ENCODE results near the gene TEX19. TPM values are rescaled to one million over a fixed set of nuclear protein-coding genes. Genes with fewer than 3 reads are reported as not detected.
"Not testable (repeated sequence)": the region's sequence is repeated elsewhere in the genome, so short reads cannot be mapped to it uniquely, and the experiment has no call there.

The TEX19 gene
- total RNA-seq, 2 experiments from 2014 or later, result 0.15 TPM; not detected in 1

GRCh38 chr17:82374626-82375331 lies 15.7 kb downstream of the TEX19 start:
- DNase-seq (no peak), ATAC-seq (no peak)
- Mint-ChIP-seq H3K36me3 (no peaks in the 10 kb centered on the region), H3K4me1 (peaks cover 11% of the 10 kb centered on the region), H3K27ac (no peak overlapping the region), H3K4me3 (no peak overlapping the region), H3K27me3 (peaks cover 44% of the 10 kb centered on the region), H3K9me3 (ENCODE audit: low read depth) (no peaks in the 10 kb centered on the region)
- CTCF ChIA-PET, result no interaction called here

- ATAC-seq (no peak), DNase-seq (no peak)
- Mint-ChIP-seq H3K9me3 (ENCODE audit: low read depth) (no peaks in the 10 kb centered on the region), H3K27me3 (peaks cover 39% of the 10 kb centered on the region), H3K4me3 (no peak overlapping the region), H3K4me1 (peaks cover 9% of the 10 kb centered on the region), H3K36me3 (no peaks in the 10 kb centered on the region), H3K27ac (no peak overlapping the region)
- CTCF ChIA-PET, result no interaction called here
These were observed 16.5 kb downstream of the TEX19 start for GRCh38 chr17:82375359-82376041.

GRCh38 chr17:82376042-82376730 lies 17.1 kb downstream of the TEX19 start:
- Mint-ChIP-seq H3K27ac (no peak overlapping the region), H3K36me3 (no peaks in the 10 kb centered on the region), H3K9me3 (ENCODE audit: low read depth) (no peaks in the 10 kb centered on the region), H3K4me3 (no peak overlapping the region), H3K27me3 (peaks cover 38% of the 10 kb centered on the region), H3K4me1 (peaks cover 3% of the 10 kb centered on the region)
- ATAC-seq (no peak), DNase-seq (no peak)
- CTCF ChIA-PET, result no interaction called here

- H3K4me1 Mint-ChIP-seq; DNase-seq; H3K4me3 Mint-ChIP-seq; H3K27ac Mint-ChIP-seq; CTCF ChIA-PET; ATAC-seq; H3K36me3 Mint-ChIP-seq; H3K9me3 Mint-ChIP-seq (ENCODE audit: low read depth): not testable (repeated sequence)
- peaks cover 37% of the 10 kb centered on the region for H3K27me3 Mint-ChIP-seq
These were observed 18.2 kb downstream of the TEX19 start for GRCh38 chr17:82377294-82377693.

DNA sequence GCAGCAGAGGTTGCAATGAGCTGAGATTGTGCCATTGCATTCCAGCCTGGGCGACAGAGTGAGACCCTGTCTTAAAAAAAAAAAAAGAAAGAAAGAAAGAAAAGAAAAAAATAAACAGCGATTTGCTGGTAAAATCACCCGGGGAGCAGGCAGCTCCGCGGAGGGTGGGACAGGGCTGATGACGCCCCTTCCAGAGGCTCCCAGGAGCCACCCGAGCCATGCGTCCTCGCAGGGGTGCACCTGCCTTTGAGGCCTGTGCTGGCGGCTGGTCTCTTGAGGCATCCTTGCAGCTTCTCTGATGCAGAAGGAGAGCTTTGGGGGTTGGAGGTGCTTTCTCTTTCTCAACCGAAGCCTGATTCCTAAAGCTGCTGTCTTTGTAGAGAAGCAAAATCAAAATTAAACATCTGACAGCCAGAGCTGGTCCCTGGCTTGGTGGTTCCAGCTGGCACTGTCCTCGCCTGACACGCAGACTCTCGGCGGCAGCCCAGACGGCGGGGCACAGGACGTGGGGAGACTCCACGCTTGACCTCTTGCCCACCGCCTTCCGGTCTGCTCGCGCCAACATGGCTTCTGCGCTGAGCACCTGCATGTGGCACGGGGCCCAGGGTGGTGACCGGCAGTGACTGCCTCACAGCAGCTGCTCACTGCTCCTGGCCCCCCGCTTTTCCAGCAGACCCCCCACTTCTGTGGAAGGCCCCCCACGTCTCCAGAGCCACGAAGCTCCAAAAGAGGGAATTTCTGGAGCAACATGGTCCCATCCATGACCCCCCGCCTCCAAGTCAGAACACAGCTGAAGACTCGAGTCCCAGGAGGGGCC lies 19.1 kb downstream of the TEX19 start:
- Mint-ChIP-seq H3K27me3 (peaks cover 28% of the 10 kb centered on the region), H3K36me3 (no peaks in the 10 kb centered on the region), H3K27ac (no peak overlapping the region), H3K4me3 (no peak overlapping the region), H3K4me1 (no peaks in the 10 kb centered on the region), H3K9me3 (ENCODE audit: low read depth) (no peaks in the 10 kb centered on the region)
- CTCF ChIA-PET, result interaction anchor here (0.7 kb wide), 1 partner anchor 631 kb away, joined by 4 read pairs; no protein-coding TSS in a partner anchor
- DNase-seq, result no peak
- no peak for ATAC-seq

- Mint-ChIP-seq H3K9me3 (ENCODE audit: low read depth) (no peaks in the 10 kb centered on the region), H3K27me3 (peaks cover 23% of the 10 kb centered on the region), H3K36me3 (no peaks in the 10 kb centered on the region), H3K4me3 (no peak overlapping the region), H3K27ac (no peak overlapping the region), H3K4me1 (no peaks in the 10 kb centered on the region)
- ATAC-seq (no peak), DNase-seq (no peak)
- CTCF ChIA-PET, result interaction anchor here (0.7 kb wide), 1 partner anchor 631 kb away, joined by 4 read pairs; no protein-coding TSS in a partner anchor
These were observed 19.6 kb downstream of the TEX19 start for GRCh38 chr17:82378741-82379021.

GRCh38 chr17:82380860-82381702 lies 22.0 kb downstream of the TEX19 start:
- Mint-ChIP-seq H3K9me3 (ENCODE audit: low read depth) (no peaks in the 10 kb centered on the region), H3K4me1 (no peaks in the 10 kb centered on the region), H3K36me3 (no peaks in the 10 kb centered on the region), H3K4me3 (no peak overlapping the region), H3K27me3 (peaks cover 11% of the 10 kb centered on the region), H3K27ac (no peak overlapping the region)
- no peak for ATAC-seq
- DNase-seq, result no peak
- CTCF ChIA-PET, result interaction anchor here (0.8 kb wide), 1 partner anchor 43 kb away, joined by 4 read pairs; no protein-coding TSS in a partner anchor

DNA sequence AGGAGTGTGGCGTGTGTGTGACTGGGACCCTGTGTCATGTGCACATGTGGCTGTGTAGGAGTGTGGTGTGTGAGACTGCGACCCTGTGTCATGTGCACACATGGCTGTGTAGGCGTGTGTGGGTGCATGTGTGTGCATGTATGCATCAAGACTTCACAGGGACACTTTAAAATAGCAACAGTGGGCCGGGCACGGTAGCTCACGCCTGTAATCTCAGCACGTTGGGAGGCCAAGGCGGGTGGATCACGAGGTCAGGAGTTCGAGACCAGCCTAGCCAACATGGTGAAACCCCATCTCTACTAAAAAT lies 22.6 kb downstream of the TEX19 start:
- not testable (repeated sequence) for H3K9me3 Mint-ChIP-seq (ENCODE audit: low read depth); H3K27ac Mint-ChIP-seq; H3K4me1 Mint-ChIP-seq; H3K4me3 Mint-ChIP-seq; DNase-seq; ATAC-seq; H3K36me3 Mint-ChIP-seq
- CTCF ChIA-PET, result interaction anchor here (0.8 kb wide), 1 partner anchor 43 kb away, joined by 4 read pairs; no protein-coding TSS in a partner anchor
- H3K27me3 Mint-ChIP-seq, result peaks cover 10% of the 10 kb centered on the region

DNA sequence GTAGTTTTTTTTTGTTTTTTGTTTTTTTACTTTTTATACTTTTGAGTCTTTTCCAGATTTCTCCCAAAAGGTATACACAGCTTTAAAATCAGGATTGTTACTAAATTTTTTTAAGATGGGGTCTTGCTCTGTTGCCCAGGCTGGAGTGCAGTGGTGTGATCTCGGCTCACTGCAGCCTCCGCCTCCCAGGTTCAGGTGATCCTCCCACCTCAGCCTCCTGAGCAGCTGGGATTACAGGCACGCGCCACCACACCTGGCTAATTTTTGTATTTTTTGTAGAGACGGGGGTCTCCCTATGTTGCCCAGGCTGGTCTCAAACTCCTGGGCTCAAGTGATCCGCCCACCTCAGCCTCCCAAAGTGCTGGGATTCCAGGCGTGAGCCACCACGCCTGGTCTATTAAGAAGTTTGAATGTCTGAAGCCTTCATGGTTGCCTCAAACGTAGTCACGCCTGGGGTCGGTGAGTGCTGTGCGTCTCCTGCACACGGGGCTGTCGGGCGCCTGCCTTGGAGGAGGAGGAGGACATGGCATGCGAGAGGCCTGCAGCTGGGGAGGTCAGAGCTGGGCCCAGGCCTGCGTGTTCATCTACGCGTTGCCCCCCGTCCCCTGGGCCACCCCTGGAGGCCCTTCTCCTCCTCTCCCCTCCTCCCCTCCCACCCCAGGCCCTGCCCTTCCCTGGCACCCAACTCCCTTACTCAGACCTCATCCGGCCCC lies 23.3 kb downstream of the TEX19 start:
- H3K27me3 Mint-ChIP-seq; CTCF ChIA-PET; H3K9me3 Mint-ChIP-seq (ENCODE audit: low read depth); H3K36me3 Mint-ChIP-seq; DNase-seq; ATAC-seq; H3K4me3 Mint-ChIP-seq; H3K27ac Mint-ChIP-seq; H3K4me1 Mint-ChIP-seq: not testable (repeated sequence)

DNA sequence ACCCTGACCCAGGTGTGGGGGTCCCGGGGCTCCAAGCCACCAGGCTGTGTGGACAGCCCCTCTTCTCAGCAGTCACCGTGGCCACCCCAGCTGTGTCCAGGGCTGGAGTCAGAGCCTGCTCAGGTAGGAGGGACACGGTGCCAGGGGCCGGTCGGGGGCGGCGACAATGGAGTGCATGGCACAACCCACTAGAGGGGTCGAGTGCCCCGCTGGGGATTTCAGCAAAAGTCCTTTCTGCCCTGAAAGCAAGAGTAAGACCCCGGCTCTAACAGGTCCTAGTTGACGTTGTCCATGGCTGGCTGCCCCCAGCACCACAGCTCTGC lies 23.8 kb downstream of the TEX19 start:
- Mint-ChIP-seq H3K27ac (no peak overlapping the region), H3K27me3 (peaks cover 8% of the 10 kb centered on the region), H3K4me1 (no peaks in the 10 kb centered on the region), H3K4me3 (no peak overlapping the region), H3K9me3 (ENCODE audit: low read depth) (no peaks in the 10 kb centered on the region), H3K36me3 (no peaks in the 10 kb centered on the region)
- CTCF ChIA-PET, result no interaction called here
- no peak for ATAC-seq
- no peak for DNase-seq

- no peaks in the 10 kb centered on the region for H3K4me1 Mint-ChIP-seq
- no peak for ATAC-seq
- no peak overlapping the region for H3K4me3 Mint-ChIP-seq
- H3K9me3 Mint-ChIP-seq (ENCODE audit: low read depth), result no peaks in the 10 kb centered on the region
- H3K27ac Mint-ChIP-seq, result no peak overlapping the region
- no peak for DNase-seq
- CTCF ChIA-PET, result no interaction called here
- H3K27me3 Mint-ChIP-seq, result peaks cover 8% of the 10 kb centered on the region
- H3K36me3 Mint-ChIP-seq, result no peaks in the 10 kb centered on the region
These were observed 24.4 kb downstream of the TEX19 start for GRCh38 chr17:82383411-82383810.

DNA sequence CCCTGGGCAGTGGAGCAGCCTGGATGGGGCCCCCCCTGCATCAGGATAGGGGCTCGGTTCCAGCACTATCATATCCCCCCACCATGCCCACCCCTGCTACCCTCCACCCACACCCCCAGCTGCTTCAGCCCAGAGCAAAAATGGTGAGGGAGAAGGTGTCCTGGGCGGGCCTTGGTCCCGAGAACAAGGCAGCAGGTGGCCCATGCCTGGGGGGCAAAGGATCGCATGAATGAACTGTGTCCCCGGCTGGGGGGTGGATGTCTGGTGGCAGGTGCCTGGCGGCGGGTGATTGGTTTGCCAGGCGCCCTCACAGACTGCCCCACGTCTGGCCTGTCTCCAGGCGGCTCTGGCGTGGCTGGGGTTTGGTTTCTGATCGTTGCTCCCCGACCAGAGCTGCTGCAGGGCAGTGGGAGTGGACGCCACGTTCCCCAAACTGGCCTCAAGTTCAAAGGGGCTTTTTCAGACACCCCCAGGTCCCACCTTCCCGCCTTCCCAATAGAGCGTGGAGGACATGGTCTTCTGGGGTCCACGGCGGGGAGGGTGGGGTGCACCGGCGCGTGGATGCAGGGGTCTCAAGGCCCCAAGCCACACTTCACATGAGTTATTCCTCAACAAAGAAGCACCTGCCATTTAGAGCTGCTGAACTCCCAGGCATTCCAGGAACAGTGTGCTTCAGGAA lies 25.1 kb downstream of the TEX19 start:
- no peaks in the 10 kb centered on the region for H3K9me3 Mint-ChIP-seq (ENCODE audit: low read depth)
- no peak for ATAC-seq
- H3K27me3 Mint-ChIP-seq, result peaks cover 8% of the 10 kb centered on the region
- no peak overlapping the region for H3K27ac Mint-ChIP-seq
- H3K36me3 Mint-ChIP-seq, result no peaks in the 10 kb centered on the region
- no peak for DNase-seq
- CTCF ChIA-PET, result no interaction called here
- H3K4me3 Mint-ChIP-seq, result no peak overlapping the region
- H3K4me1 Mint-ChIP-seq, result no peaks in the 10 kb centered on the region
